Lower lobe of right lung (tissue), 2 donors: ENCODE data around the gene NEK1. TPM values are rescaled to one million over a fixed set of nuclear protein-coding genes. Genes with fewer than 3 reads are reported as not detected.

Experiments
- ATAC-seq, 2 donors: fragments of 200-7000 bp; cut with Tn5 transposase; one replicate each; pipeline ENCODE4 v1.9.1; 2020 to 2022; ENCODE audit warnings: mild to moderate bottlenecking in 2 of 2, moderate library complexity in 2 of 2
- DNase-seq: peaks from one replicate; pipeline ENCODE4 v3.0.0-alpha.2; 2020
- H3K27ac ChIP-seq: fragments of 200-600 bp; one replicate; pipeline ENCODE4 v1.8.0; 2022
- H3K27me3 ChIP-seq: fragments of 200-600 bp; one replicate; pipeline ENCODE4 v1.8.0; 2022; ENCODE audit warnings: low read depth
- H3K36me3 ChIP-seq: fragments of 200-600 bp; one replicate; pipeline ENCODE4 v1.8.0; 2022; ENCODE audit warnings: mild to moderate bottlenecking
- H3K4me1 ChIP-seq: fragments of 200-600 bp; one replicate; pipeline ENCODE4 v1.8.0; 2022
- H3K4me3 ChIP-seq: fragments of 200-600 bp; one replicate; pipeline ENCODE4 v1.8.0; 2022; ENCODE audit warnings: mild to moderate bottlenecking
- H3K9me3 ChIP-seq: fragments of 200-600 bp; one replicate; pipeline ENCODE4 v1.8.0; 2022
- CTCF ChIP-seq: fragments of 200-600 bp; IDR thresholded peaks from one replicate; pipeline ENCODE4 v1.8.0; 2022; ENCODE audit warnings: antibody characterized with exemption, mild to moderate bottlenecking
- intact Hi-C: fragments of 100-400 bp; cut with DNase I; formaldehyde crosslinking; loops from one replicate; pipeline ENCODE4 v1.11.0; 2022
- total RNA-seq: library from RNA; stranded (reverse); fragmentation: NEBNext Ultra II Directional; extraction: Animal tissue kit (Norgen Biotek cat#: 25700); gene quantifications from one replicate; pipeline ENCODE4 v1.2.1, GENCODE V29; 2021
- donor health status: DM: no; HTN: yes; CAD: no; lungs with severe emphysema.

NEK1 gene
- total RNA-seq, 1 donor from 2014 or later, result 12.1 TPM

GRCh38 chr4:169658975-169659715 is 46.8 kb upstream of the NEK1 start:
- peak overlapping the region; percentile 37 for H3K4me3 ChIP-seq
- H3K27me3 ChIP-seq, result no peaks in the 10 kb centered on the region
- intact Hi-C loops, result no loop called here
- DNase-seq (no peak), ATAC-seq (no peak)
- no peaks in the 10 kb centered on the region for H3K36me3 ChIP-seq
- H3K9me3 ChIP-seq, result no peaks in the 10 kb centered on the region
- TF ChIP-seq CTCF, result no peak
- H3K27ac ChIP-seq, result peak overlapping the region; percentile 71
- H3K4me1 ChIP-seq, result peaks cover 18% of the 10 kb centered on the region

GRCh38 chr4:169658196-169658595 is 45.8 kb upstream of the NEK1 start:
- Histone ChIP-seq H3K27me3 (no peaks in the 10 kb centered on the region), H3K4me1 (peaks cover 18% of the 10 kb centered on the region), H3K36me3 (no peaks in the 10 kb centered on the region), H3K27ac (no peak overlapping the region), H3K9me3 (no peaks in the 10 kb centered on the region), H3K4me3 (no peak overlapping the region)
- DNase-seq (no peak), ATAC-seq (no peak)
- TF ChIP-seq CTCF, result no peak
- intact Hi-C loops, result no loop called here

GRCh38 chr4:169657470-169658107 is 45.2 kb upstream of the NEK1 start:
- Histone ChIP-seq H3K36me3 (no peaks in the 10 kb centered on the region), H3K4me3 (no peak overlapping the region), H3K4me1 (peaks cover 18% of the 10 kb centered on the region), H3K27ac (no peak overlapping the region), H3K9me3 (no peaks in the 10 kb centered on the region), H3K27me3 (no peaks in the 10 kb centered on the region)
- ATAC-seq, result no peak
- no peak for DNase-seq
- TF ChIP-seq CTCF, result no peak
- intact Hi-C loops, result no loop called here

- no peaks in the 10 kb centered on the region for H3K36me3 ChIP-seq
- no peaks in the 10 kb centered on the region for H3K27me3 ChIP-seq
- no peak for TF ChIP-seq CTCF
- no peaks in the 10 kb centered on the region for H3K9me3 ChIP-seq
- H3K4me3 ChIP-seq, result no peak overlapping the region
- DNase-seq, result no peak
- intact Hi-C loops, result no loop called here
- peaks cover 24% of the 10 kb centered on the region for H3K4me1 ChIP-seq
- no peak overlapping the region for H3K27ac ChIP-seq
- no peak for ATAC-seq
Measured at GRCh38 chr4:169655401-169655800, 43.0 kb upstream of the NEK1 start.

- no peaks in the 10 kb centered on the region for H3K9me3 ChIP-seq
- peaks cover 6% of the 10 kb centered on the region for H3K4me1 ChIP-seq
- H3K27me3 ChIP-seq, result no peaks in the 10 kb centered on the region
- ATAC-seq (no peak), DNase-seq (no peak)
- no peak overlapping the region for H3K4me3 ChIP-seq
- no peaks in the 10 kb centered on the region for H3K36me3 ChIP-seq
- intact Hi-C loops, result no loop called here
- H3K27ac ChIP-seq, result no peak overlapping the region
- no peak for TF ChIP-seq CTCF
Measured at GRCh38 chr4:169652535-169652934, 40.2 kb upstream of the NEK1 start.
